ENCODE data around the gene ALDH5A1. TPM values are rescaled to one million over a fixed set of nuclear protein-coding genes. Genes with fewer than 3 reads are reported as not detected.

ALDH5A1 gene
- polyA plus RNA-seq, 4 donors: 1.3 to 30.4 (median 4.3) TPM

DNA sequence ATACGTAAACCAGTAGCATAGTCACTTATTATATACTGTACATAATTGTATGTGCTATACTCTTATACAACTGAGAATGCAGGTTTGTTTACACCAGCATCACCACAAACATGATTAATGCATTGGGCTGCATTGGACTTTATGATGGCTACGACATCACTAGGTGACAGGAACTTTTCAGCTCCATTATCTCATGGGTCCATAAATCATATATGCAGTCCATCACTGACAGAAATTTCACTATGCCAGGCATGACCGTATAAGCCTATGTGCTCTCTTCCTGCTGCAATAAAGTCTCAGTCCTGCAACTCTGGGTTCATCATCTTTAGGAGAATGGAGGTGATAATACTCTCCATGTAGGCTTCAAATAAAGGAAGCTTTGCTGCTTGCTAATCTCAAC is 45.4 kb downstream of the ALDH5A1 start:
- no peak overlapping the region for H3K27ac ChIP-seq (ENCODE audit: low read depth in 1 of 3, low read length in 2 of 3)
- DNase-seq (no peak), FAIRE-seq (no peak)
- no peaks in the 10 kb centered on the region for H3K9me3 ChIP-seq (ENCODE audit: control insufficient read depth in 2 of 2, insufficient read depth in 1 of 2, low read depth in 1 of 2, low read length in 1 of 2)
- peaks cover 0 to 11% (median 0%) of the 10 kb centered on the region in 3 donors for H3K36me3 ChIP-seq (ENCODE audit: control insufficient read depth in 3 of 3, insufficient read depth in 2 of 3, low read depth in 1 of 3, low read length in 3 of 3)
- 91% methylated on average over 3 of the region's 3 CpGs for WGBS, 3 donors
- no peaks in the 10 kb centered on the region for H3K27me3 ChIP-seq (ENCODE audit: control insufficient read depth in 3 of 3, insufficient read depth in 3 of 3, low read length in 3 of 3)
- no peaks in the 10 kb centered on the region for H3K4me1 ChIP-seq (ENCODE audit: control insufficient read depth in 3 of 3, insufficient read depth in 2 of 3, low read depth in 1 of 3, low read length in 2 of 3)
- H3K4me3 ChIP-seq (ENCODE audit: low read depth in 1 of 3, low read length in 3 of 3): no peak overlapping the region

DNA sequence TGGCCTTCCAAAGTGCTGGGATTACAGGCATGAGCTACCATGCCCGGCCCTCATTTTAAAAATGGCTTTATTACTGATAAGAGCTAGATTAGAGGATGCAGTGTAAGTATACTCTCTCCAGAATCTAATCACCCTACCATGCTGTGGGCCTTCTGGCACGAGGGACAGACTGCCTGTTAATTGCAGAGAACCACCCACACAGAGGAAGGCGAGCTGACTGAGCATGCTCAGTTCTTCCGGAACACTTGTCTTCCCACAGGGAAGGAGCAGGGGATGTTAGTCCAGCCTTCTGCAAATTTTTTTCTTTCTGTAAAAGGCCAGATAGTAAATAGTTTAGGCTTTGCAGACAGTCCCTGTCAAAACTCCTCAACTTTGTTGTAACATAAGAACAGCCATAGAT is 48.9 kb downstream of the ALDH5A1 start:
- 55 to 63% (median 59%) methylated on average over 4 of the region's 4 CpGs for WGBS, 3 donors
- FAIRE-seq (no peak), DNase-seq (no peak)
- H3K4me1 ChIP-seq (ENCODE audit: control insufficient read depth in 3 of 3, insufficient read depth in 2 of 3, low read depth in 1 of 3, low read length in 2 of 3): no peaks in the 10 kb centered on the region
- H3K27ac ChIP-seq (ENCODE audit: low read depth in 1 of 3, low read length in 2 of 3): no peak overlapping the region
- no peak overlapping the region for H3K4me3 ChIP-seq (ENCODE audit: low read depth in 1 of 3, low read length in 3 of 3)
- peaks cover 0 to 2% (median 0%) of the 10 kb centered on the region in 3 donors for H3K27me3 ChIP-seq (ENCODE audit: control insufficient read depth in 3 of 3, insufficient read depth in 3 of 3, low read length in 3 of 3)
- peaks cover 0 to 4% of the 10 kb centered on the region in 2 donors for H3K9me3 ChIP-seq (ENCODE audit: control insufficient read depth in 2 of 2, insufficient read depth in 1 of 2, low read depth in 1 of 2, low read length in 1 of 2)
- H3K36me3 ChIP-seq (ENCODE audit: control insufficient read depth in 3 of 3, insufficient read depth in 2 of 3, low read depth in 1 of 3, low read length in 3 of 3): peaks cover 0 to 1% (median 0%) of the 10 kb centered on the region in 3 donors

DNA sequence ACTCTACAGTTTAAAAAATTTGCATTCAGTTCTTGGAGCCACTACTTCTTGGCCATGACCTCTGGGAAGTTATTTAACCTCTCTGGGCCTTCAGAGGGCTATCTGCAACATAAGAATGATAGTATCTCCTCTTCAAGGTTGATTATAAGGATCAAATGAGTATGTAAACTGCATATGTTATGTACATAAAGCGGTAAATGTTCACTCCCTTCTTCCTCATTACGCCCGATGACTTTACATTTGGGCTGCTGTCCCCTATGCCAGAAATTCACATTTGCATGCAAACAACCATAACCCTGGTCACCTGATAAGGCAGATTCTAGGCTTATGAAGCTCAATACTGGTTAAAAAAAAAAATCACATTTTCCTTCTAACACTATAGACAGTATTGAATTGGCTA is 50.4 kb downstream of the ALDH5A1 start:
- 91 to 94% (median 94%) methylated on average over 3 of the region's 3 CpGs for WGBS, 3 donors
- FAIRE-seq: no peak
- peaks cover 0 to 4% of the 10 kb centered on the region in 2 donors for H3K9me3 ChIP-seq (ENCODE audit: control insufficient read depth in 2 of 2, insufficient read depth in 1 of 2, low read depth in 1 of 2, low read length in 1 of 2)

DNA sequence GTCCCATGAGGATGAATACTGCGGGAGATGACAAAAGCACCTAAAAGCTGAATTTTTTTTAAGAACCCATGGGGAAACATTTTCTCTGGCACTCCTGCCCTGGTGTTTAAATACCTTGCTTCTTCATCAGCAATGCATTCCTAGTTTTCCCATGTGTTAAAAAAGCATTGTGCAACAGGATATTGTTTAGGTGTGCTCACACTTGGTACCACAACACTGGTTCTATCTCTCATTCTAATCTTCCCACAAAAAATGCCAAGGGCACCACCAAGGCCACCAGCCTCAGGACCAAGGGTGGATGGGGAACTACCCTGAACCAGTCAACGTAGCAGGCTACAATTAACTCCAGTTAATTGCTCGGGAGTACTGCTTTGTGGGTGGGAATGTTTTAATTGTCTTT is 50.9 kb downstream of the ALDH5A1 start:
- no peak overlapping the region for H3K27ac ChIP-seq (ENCODE audit: low read depth in 1 of 3, low read length in 2 of 3)
- no peak overlapping the region for H3K4me3 ChIP-seq (ENCODE audit: low read depth in 1 of 3, low read length in 3 of 3)
- no peak for FAIRE-seq

More for the DNA sequence above, 50.4 kb downstream of the ALDH5A1 start:
- Histone ChIP-seq H3K27me3 (ENCODE audit: control insufficient read depth in 3 of 3, insufficient read depth in 3 of 3, low read length in 3 of 3) (peaks cover 0 to 2% (median 0%) of the 10 kb centered on the region in 3 donors), H3K36me3 (ENCODE audit: control insufficient read depth in 3 of 3, insufficient read depth in 2 of 3, low read depth in 1 of 3, low read length in 3 of 3) (no peaks in the 10 kb centered on the region), H3K27ac (ENCODE audit: low read depth in 1 of 3, low read length in 2 of 3) (no peak overlapping the region), H3K4me3 (ENCODE audit: low read depth in 1 of 3, low read length in 3 of 3) (no peak overlapping the region), H3K4me1 (ENCODE audit: control insufficient read depth in 3 of 3, insufficient read depth in 2 of 3, low read depth in 1 of 3, low read length in 2 of 3) (no peaks in the 10 kb centered on the region)
- no peak for DNase-seq

DNA sequence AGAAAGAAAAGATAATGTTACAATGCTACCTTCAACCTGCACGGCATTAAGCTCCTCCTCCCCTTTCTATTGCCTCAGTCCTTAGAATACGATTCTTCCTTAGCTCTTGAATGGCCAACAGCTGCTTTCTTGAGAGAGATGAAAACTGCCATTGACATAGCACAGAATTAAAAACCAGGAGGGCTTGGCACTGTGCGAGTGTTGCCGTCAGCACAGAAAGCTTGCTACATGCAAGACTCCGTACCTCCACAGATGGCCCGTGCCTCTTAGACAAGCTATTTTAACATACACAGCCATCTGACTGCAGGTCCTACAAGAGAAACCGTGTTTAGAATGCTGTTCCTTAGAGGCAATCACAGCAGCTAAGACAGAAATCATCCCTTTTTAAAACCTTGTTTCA is 51.7 kb downstream of the ALDH5A1 start:
- Histone ChIP-seq H3K27me3 (ENCODE audit: control insufficient read depth in 3 of 3, insufficient read depth in 3 of 3, low read length in 3 of 3) (peaks cover 0 to 2% (median 0%) of the 10 kb centered on the region in 3 donors), H3K9me3 (ENCODE audit: control insufficient read depth in 2 of 2, insufficient read depth in 1 of 2, low read depth in 1 of 2, low read length in 1 of 2) (peaks cover 0 to 4% of the 10 kb centered on the region in 2 donors), H3K36me3 (ENCODE audit: control insufficient read depth in 3 of 3, insufficient read depth in 2 of 3, low read depth in 1 of 3, low read length in 3 of 3) (no peaks in the 10 kb centered on the region), H3K27ac (ENCODE audit: low read depth in 1 of 3, low read length in 2 of 3) (no peak overlapping the region), H3K4me3 (ENCODE audit: low read depth in 1 of 3, low read length in 3 of 3) (no peak overlapping the region), H3K4me1 (ENCODE audit: control insufficient read depth in 3 of 3, insufficient read depth in 2 of 3, low read depth in 1 of 3, low read length in 2 of 3) (no peaks in the 10 kb centered on the region)
- DNase-seq: no peak
- WGBS, 3 donors: 84 to 87% (median 86%) methylated on average over 7 of the region's 7 CpGs
- no peak for FAIRE-seq

More for the DNA sequence above, 50.9 kb downstream of the ALDH5A1 start:
- WGBS, 3 donors: 84 to 87% (median 87%) methylated on average over 3 of the region's 3 CpGs
- no peak for DNase-seq
- Histone ChIP-seq H3K36me3 (ENCODE audit: control insufficient read depth in 3 of 3, insufficient read depth in 2 of 3, low read depth in 1 of 3, low read length in 3 of 3) (no peaks in the 10 kb centered on the region), H3K9me3 (ENCODE audit: control insufficient read depth in 2 of 2, insufficient read depth in 1 of 2, low read depth in 1 of 2, low read length in 1 of 2) (peaks cover 0 to 4% of the 10 kb centered on the region in 2 donors), H3K4me1 (ENCODE audit: control insufficient read depth in 3 of 3, insufficient read depth in 2 of 3, low read depth in 1 of 3, low read length in 2 of 3) (no peaks in the 10 kb centered on the region), H3K27me3 (ENCODE audit: control insufficient read depth in 3 of 3, insufficient read depth in 3 of 3, low read length in 3 of 3) (peaks cover 0 to 2% (median 0%) of the 10 kb centered on the region in 3 donors)

DNA sequence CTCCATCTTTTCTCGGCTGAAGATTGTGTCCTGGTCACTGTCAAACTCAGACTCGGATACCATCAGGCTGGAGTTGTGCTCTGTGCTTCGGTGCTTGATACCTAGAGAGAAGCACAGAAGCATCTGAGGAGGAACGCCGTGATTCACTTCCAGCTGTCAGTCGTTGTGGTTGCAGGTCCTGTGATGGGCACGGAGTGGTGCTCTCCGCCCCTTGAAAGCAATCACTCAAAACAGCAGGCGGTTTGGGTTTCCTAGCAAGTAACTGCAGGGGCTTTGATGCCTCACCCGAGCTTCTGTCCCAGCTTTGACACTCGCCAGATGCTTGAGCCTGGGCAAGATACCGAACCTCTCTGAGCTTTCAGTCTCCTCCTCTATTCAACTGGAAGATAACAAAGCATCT is 52.5 kb downstream of the ALDH5A1 start:
- no peak for FAIRE-seq
- no peak for DNase-seq
- 35 to 64% (median 52%) methylated on average over 12 of the region's 12 CpGs for WGBS, 3 donors
- no peak overlapping the region for H3K4me3 ChIP-seq (ENCODE audit: low read depth in 1 of 3, low read length in 3 of 3)
- peaks cover 0 to 2% (median 0%) of the 10 kb centered on the region in 3 donors for H3K27me3 ChIP-seq (ENCODE audit: control insufficient read depth in 3 of 3, insufficient read depth in 3 of 3, low read length in 3 of 3)
- peaks cover 0 to 4% of the 10 kb centered on the region in 2 donors for H3K9me3 ChIP-seq (ENCODE audit: control insufficient read depth in 2 of 2, insufficient read depth in 1 of 2, low read depth in 1 of 2, low read length in 1 of 2)
- H3K36me3 ChIP-seq (ENCODE audit: control insufficient read depth in 3 of 3, insufficient read depth in 2 of 3, low read depth in 1 of 3, low read length in 3 of 3): no peaks in the 10 kb centered on the region
- no peak overlapping the region for H3K27ac ChIP-seq (ENCODE audit: low read depth in 1 of 3, low read length in 2 of 3)
- H3K4me1 ChIP-seq (ENCODE audit: control insufficient read depth in 3 of 3, insufficient read depth in 2 of 3, low read depth in 1 of 3, low read length in 2 of 3): no peaks in the 10 kb centered on the region

DNA sequence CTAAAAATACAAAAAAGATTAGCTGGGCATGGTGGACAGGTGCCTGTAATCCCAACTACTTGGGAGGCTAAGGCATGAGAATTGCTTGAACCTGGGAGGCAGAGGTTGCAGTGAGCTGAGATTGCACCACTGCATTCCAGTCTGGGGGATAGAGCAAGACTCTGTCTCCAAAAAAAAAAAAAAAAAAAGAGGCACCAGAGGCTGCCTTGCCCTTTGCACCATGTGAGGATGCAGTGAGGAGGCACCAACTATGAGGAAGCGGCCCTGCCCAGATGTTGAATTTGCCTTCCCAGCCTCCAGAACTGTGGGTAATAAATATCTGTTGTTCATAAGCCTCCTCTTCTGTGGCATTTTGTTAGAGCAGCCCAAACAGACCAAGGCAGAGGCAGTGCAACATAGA is 54.4 kb downstream of the ALDH5A1 start:
- Histone ChIP-seq H3K9me3 (ENCODE audit: control insufficient read depth in 2 of 2, insufficient read depth in 1 of 2, low read depth in 1 of 2, low read length in 1 of 2) (peaks cover 0 to 4% of the 10 kb centered on the region in 2 donors), H3K27me3 (ENCODE audit: control insufficient read depth in 3 of 3, insufficient read depth in 3 of 3, low read length in 3 of 3) (peaks cover 0 to 2% (median 0%) of the 10 kb centered on the region in 3 donors), H3K4me3 (ENCODE audit: low read depth in 1 of 3, low read length in 3 of 3) (no peak overlapping the region), H3K4me1 (ENCODE audit: control insufficient read depth in 3 of 3, insufficient read depth in 2 of 3, low read depth in 1 of 3, low read length in 2 of 3) (no peaks in the 10 kb centered on the region), H3K36me3 (ENCODE audit: control insufficient read depth in 3 of 3, insufficient read depth in 2 of 3, low read depth in 1 of 3, low read length in 3 of 3) (no peaks in the 10 kb centered on the region), H3K27ac (ENCODE audit: low read depth in 1 of 3, low read length in 2 of 3) (no peak overlapping the region)
- no peak for DNase-seq
- 88 to 97% (median 92%) methylated on average over 1 of the region's 1 CpG for WGBS, 3 donors
- FAIRE-seq: no peak

DNA sequence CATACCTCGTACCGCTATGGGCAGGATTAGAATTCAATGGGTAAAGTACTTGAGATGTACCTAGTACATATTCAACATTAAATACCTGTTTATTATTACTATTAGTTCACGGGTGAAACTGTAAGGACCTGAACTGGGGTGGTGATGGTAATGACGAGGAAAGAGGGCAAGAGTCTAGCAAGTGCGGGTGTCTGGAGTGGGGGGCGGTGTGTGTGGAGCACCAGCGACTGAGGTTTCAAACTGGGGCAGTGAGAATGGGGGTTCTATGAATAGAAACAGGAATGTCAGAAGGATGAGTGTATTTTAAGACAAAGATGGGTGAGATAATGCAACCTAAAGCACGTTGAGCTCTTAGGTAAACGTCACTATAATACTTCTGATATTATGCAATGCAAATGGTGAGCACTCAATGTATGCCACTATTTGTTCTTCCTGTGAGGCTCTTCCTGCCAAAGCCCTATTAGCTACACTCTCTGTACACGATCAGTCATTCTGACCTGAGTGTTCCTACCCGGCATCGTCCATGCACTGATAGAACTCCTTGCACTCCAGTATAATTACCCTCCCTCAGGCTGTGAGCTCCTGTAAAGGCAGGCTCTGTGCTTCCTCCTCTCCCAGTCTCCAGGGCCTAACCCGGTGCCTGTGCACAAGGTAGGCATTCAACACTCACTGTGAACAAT is 55.0 kb downstream of the ALDH5A1 start:
- H3K4me3 ChIP-seq (ENCODE audit: low read depth in 1 of 3, low read length in 3 of 3): no peak overlapping the region
- WGBS, 3 donors: 81 to 86% (median 84%) methylated on average over 13 of the region's 13 CpGs

More for the DNA sequence above, 55.0 kb downstream of the ALDH5A1 start:
- DNase-seq (no peak), FAIRE-seq (no peak)
- Histone ChIP-seq H3K9me3 (ENCODE audit: control insufficient read depth in 2 of 2, insufficient read depth in 1 of 2, low read depth in 1 of 2, low read length in 1 of 2) (peaks cover 0 to 4% of the 10 kb centered on the region in 2 donors), H3K36me3 (ENCODE audit: control insufficient read depth in 3 of 3, insufficient read depth in 2 of 3, low read depth in 1 of 3, low read length in 3 of 3) (no peaks in the 10 kb centered on the region), H3K27ac (ENCODE audit: low read depth in 1 of 3, low read length in 2 of 3) (no peak overlapping the region), H3K27me3 (ENCODE audit: control insufficient read depth in 3 of 3, insufficient read depth in 3 of 3, low read length in 3 of 3) (peaks cover 0 to 2% (median 0%) of the 10 kb centered on the region in 3 donors), H3K4me1 (ENCODE audit: control insufficient read depth in 3 of 3, insufficient read depth in 2 of 3, low read depth in 1 of 3, low read length in 2 of 3) (no peaks in the 10 kb centered on the region)
